GM12891 (cell line): ENCODE data around the gene ATP8B1.

Experiments used
- PAX5 ChIP-seq: IDR thresholded peaks from 2 replicates; pipeline ENCODE4 v1.6.1; 2011; ENCODE audit warnings: low read length, moderate library complexity, mild to moderate bottlenecking; ENCODE audit not compliant: insufficient read depth, severe bottlenecking
- POLR2A ChIP-seq: IDR thresholded peaks from 2 replicates; pipeline ENCODE4 v1.6.1; 2011; ENCODE audit warnings: low read depth, low read length, control low read depth
- POLR2AphosphoS5 ChIP-seq: IDR thresholded peaks from 2 replicates; pipeline ENCODE4 v1.6.1; 2011; ENCODE audit warnings: low read depth, low read length, control low read depth
- SPI1 ChIP-seq: IDR thresholded peaks from 2 replicates; pipeline ENCODE4 v1.6.1; 2011; ENCODE audit warnings: low read depth, low read length, control low read depth
- TAF1 ChIP-seq: IDR thresholded peaks from 2 replicates; pipeline ENCODE4 v1.6.1; 2011; ENCODE audit warnings: low read depth, low read length, control low read depth

GRCh38 chr18:57657542-57657941 lies 145.6 kb downstream of the ATP8B1 start:
- TF ChIP-seq POLR2AphosphoS5 (no peak), POLR2A (no peak), TAF1 (no peak), SPI1 (no peak), PAX5 (no peak)
